ENCODE measurements around the gene ISX.

Gene ISX

DNA sequence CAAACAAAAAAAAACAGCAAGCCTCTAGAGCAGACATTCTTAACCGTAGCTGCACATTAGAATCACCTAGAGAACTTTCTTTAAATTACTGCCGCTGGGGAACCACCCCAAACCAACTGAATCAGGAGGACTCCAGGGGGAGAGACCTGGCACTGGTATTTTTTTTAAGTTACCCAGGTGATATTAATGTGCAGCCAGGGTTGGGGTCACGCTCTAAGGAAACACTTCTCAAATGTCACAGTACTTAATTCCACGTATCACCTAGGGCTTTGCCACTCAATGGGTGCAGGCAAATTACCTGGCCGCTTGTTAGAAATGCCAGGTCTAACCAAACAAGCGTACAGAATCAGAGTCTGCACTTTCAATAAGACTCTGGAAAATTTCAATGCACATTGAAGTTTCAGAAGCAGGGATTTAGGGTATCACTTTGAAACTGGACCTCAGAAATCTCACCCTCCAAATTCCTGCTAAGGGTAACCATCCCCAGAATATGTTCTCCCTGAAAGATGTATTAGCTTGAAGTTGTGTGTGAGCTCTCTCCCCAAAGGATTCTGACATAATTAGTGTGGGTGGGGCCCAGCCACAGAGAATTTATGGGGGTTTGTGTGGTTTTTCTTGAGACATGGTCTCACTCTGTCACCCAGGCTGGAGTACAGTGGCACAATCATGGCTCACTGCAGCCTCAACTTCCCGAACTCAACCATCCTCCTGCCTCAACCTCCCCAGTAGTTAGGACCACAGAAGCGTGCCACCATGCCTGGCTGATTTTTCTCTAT, 12.7 kb upstream of the ISX start:
- no peak overlapping the region for H3K4me3 ChIP-seq (ENCODE audit: low read depth, low read length)
- no peak for DNase-seq (ENCODE audit: low read depth)
- no peak for TF ChIP-seq MAX (IDR thresholded peaks at IDR 0.05; ENCODE audit: low read depth, low read length)
- TF ChIP-seq, protein P1, sequence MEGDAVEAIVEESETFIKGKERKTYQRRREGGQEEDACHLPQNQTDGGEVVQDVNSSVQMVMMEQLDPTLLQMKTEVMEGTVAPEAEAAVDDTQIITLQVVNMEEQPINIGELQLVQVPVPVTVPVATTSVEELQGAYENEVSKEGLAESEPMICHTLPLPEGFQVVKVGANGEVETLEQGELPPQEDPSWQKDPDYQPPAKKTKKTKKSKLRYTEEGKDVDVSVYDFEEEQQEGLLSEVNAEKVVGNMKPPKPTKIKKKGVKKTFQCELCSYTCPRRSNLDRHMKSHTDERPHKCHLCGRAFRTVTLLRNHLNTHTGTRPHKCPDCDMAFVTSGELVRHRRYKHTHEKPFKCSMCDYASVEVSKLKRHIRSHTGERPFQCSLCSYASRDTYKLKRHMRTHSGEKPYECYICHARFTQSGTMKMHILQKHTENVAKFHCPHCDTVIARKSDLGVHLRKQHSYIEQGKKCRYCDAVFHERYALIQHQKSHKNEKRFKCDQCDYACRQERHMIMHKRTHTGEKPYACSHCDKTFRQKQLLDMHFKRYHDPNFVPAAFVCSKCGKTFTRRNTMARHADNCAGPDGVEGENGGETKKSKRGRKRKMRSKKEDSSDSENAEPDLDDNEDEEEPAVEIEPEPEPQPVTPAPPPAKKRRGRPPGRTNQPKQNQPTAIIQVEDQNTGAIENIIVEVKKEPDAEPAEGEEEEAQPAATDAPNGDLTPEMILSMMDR (IDR thresholded peaks at IDR 0.05; ENCODE audit: low read depth, low read length) = no peak
- TF ChIP-seq POLR2A (IDR thresholded peaks at IDR 0.05; ENCODE audit: extremely low read depth, insufficient read length) = no peak
- TF ChIP-seq MYC (IDR thresholded peaks at IDR 0.05; ENCODE audit: low read depth, low read length) = no peak

DNA sequence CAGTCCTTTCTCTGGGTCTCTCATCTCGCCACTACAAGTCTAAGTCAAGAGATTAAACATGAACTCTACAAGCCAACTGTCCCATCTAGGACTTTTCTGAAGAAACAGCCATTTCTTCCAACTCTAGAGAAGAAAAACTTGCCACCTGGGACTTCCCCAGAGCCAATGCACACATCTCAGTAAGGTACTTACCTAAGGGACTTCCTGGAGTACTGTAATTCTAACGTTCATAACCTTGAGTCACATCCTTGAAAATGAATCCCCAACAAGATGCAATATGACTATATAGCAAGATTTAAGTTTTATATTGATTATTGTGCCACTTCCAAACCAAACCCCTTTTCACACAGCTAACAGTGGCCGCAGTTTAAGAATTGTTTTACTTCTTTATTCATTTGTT, 11.9 kb upstream of the ISX start:
- TF ChIP-seq MAX (IDR thresholded peaks at IDR 0.05; ENCODE audit: low read depth, low read length) = no peak
- no peak for TF ChIP-seq MYC (IDR thresholded peaks at IDR 0.05; ENCODE audit: low read depth, low read length)
- TF ChIP-seq POLR2A (IDR thresholded peaks at IDR 0.05; ENCODE audit: extremely low read depth, insufficient read length) = no peak
- DNase-seq (ENCODE audit: low read depth) = no peak
- H3K4me3 ChIP-seq (ENCODE audit: low read depth, low read length) = no peak overlapping the region

DNA sequence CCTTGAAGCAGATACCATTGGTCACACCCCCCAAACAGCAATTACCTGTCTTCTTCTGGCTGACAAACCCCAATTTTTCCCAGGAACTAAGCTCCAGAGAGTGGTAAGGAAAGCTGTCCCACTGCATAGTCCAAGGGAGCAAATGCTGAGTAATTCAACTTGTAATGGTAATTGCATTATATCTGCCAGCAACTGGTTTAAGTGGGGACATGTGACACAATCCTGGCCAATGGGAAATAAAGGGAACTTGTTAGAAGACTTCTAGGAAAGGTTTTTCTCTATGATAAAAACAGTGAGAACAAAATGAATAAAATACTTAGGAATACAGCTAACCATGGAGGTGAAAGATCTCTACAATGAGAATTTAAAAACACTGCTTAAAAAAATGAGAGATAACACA, 9.5 kb upstream of the ISX start:
- no peak for DNase-seq (ENCODE audit: low read depth)
- no peak overlapping the region for H3K4me3 ChIP-seq (ENCODE audit: low read depth, low read length)
- TF ChIP-seq POLR2A (IDR thresholded peaks at IDR 0.05; ENCODE audit: extremely low read depth, insufficient read length) (no peak), MYC (IDR thresholded peaks at IDR 0.05; ENCODE audit: low read depth, low read length) (no peak), MAX (IDR thresholded peaks at IDR 0.05; ENCODE audit: low read depth, low read length) (no peak)
- TF ChIP-seq, protein P1 (IDR thresholded peaks at IDR 0.05; ENCODE audit: low read depth, low read length) = no peak

GRCh38 chr22:35057155-35057554, 8.8 kb upstream of the ISX start:
- DNase-seq (ENCODE audit: low read depth) = no peak
- no peak overlapping the region for H3K4me3 ChIP-seq (ENCODE audit: low read depth, low read length)
- no peak for TF ChIP-seq MYC (IDR thresholded peaks at IDR 0.05; ENCODE audit: low read depth, low read length)
- TF ChIP-seq, protein P1 (IDR thresholded peaks at IDR 0.05; ENCODE audit: low read depth, low read length) = no peak
- TF ChIP-seq MAX (IDR thresholded peaks at IDR 0.05; ENCODE audit: low read depth, low read length) = no peak
- TF ChIP-seq POLR2A (IDR thresholded peaks at IDR 0.05; ENCODE audit: extremely low read depth, insufficient read length) = no peak

GRCh38 chr22:35059632-35060031, 6.3 kb upstream of the ISX start:
- H3K4me3 ChIP-seq (ENCODE audit: low read depth, low read length) = no peak overlapping the region
- DNase-seq (ENCODE audit: low read depth) = no peak
- TF ChIP-seq MYC (IDR thresholded peaks at IDR 0.05; ENCODE audit: low read depth, low read length) (no peak), MAX (IDR thresholded peaks at IDR 0.05; ENCODE audit: low read depth, low read length) (no peak), POLR2A (IDR thresholded peaks at IDR 0.05; ENCODE audit: extremely low read depth, insufficient read length) (no peak)
- TF ChIP-seq, protein P1 (IDR thresholded peaks at IDR 0.05; ENCODE audit: low read depth, low read length) = no peak

- peak; percentile 35; the same call in 1 of the 2 replicates for TF ChIP-seq MAX (IDR thresholded peaks at IDR 0.05; ENCODE audit: low read depth, low read length)
- TF ChIP-seq, protein P1 (IDR thresholded peaks at IDR 0.05; ENCODE audit: low read depth, low read length) = no peak
- H3K4me3 ChIP-seq (ENCODE audit: low read depth, low read length) = no peak overlapping the region
- peak; percentile 77 for DNase-seq (ENCODE audit: low read depth)
Observed at GRCh38 chr22:35064664-35065063, 1.3 kb upstream of the ISX start.

Measured in NB4 (cell line).